Panc1 (cell line): Measurements from ENCODE around the gene SLC9A9. TPM values are rescaled to one million over a fixed set of nuclear protein-coding genes. Genes with fewer than 3 reads are reported as not detected.

Experiments
- ATAC-seq: fragments of 200-7000 bp; cut with Tn5 transposase; 2 replicates; pipeline ENCODE4 v1.9.1; 2020; ENCODE audit warnings: mild to moderate bottlenecking, moderate library complexity
- BruUV-seq: library from RNA; stranded (reverse); fragments of 400-500 nt; replicated peaks from 2 replicates; lab custom pipeline; 2021; lab: Mats Ljungman, UMichigan
- CTCF ChIA-PET: fragments of 300-600 bp; sonication (Branson Sonifier 250); formaldehyde crosslinking; loops from one replicate; lab custom pipeline; 2022; ENCODE audit warnings: antibody characterized with exemption; lab: Charles Lee
- POLR2A ChIA-PET: fragments of 300-600 bp; sonication (Branson Sonifier 250); formaldehyde crosslinking; loops from one replicate; lab custom pipeline; 2022; ENCODE audit warnings: antibody characterized with exemption; lab: Charles Lee
- DNase-seq: peaks from one replicate; pipeline ENCODE4 v3.0.0-alpha.2; 2010; ENCODE audit warnings: low read depth, low spot score
- H3K27ac ChIP-seq: 2 replicates; pipeline ENCODE4 v1.5.1; 2011; ENCODE audit warnings: mild to moderate bottlenecking, low read length, inconsistent platforms
- H3K27me3 ChIP-seq: fragments of 200-500 bp; sonication (Bioruptor generic); 2 replicates; pipeline ENCODE4 v1.6.0; 2014; ENCODE audit warnings: low read length, inconsistent platforms; ENCODE audit not compliant: control insufficient read depth, insufficient read depth
- H3K36me3 ChIP-seq: fragments of 200-500 bp; sonication (Bioruptor generic); 2 replicates; pipeline ENCODE4 v1.5.1; 2014; ENCODE audit warnings: inconsistent platforms, mild to moderate bottlenecking, low read length, moderate library complexity; ENCODE audit not compliant: control insufficient read depth, insufficient read depth
- H3K4me1 ChIP-seq: 2 replicates; pipeline ENCODE4 v1.5.1; 2011; ENCODE audit warnings: inconsistent platforms, mild to moderate bottlenecking, low read length, moderate library complexity; ENCODE audit not compliant: control insufficient read depth, insufficient read depth
- H3K4me3 ChIP-seq, 2 experiments: 2 replicates each; pipeline ENCODE4 v1.5.1; 2011 to 2012; ENCODE audit warnings: low read depth in 2 of 2, low read length in 2 of 2, mild to moderate bottlenecking in 2 of 2, inconsistent platforms in 1 of 2, moderate library complexity in 1 of 2
- H3K9me3 ChIP-seq: fragments of 200-500 bp; sonication (Bioruptor generic); 2 replicates; pipeline ENCODE4 v1.5.1; 2014; ENCODE audit warnings: low read depth, mild to moderate bottlenecking, inconsistent platforms, low read length, moderate library complexity; ENCODE audit not compliant: control insufficient read depth, insufficient read depth
- POLR2AphosphoS5 ChIP-seq: IDR thresholded peaks from 2 replicates; pipeline ENCODE4 v1.6.1; 2012; ENCODE audit warnings: mild to moderate bottlenecking, low read depth, low read length, moderate library complexity
- SIN3A ChIP-seq: IDR thresholded peaks from 2 replicates; pipeline ENCODE4 v1.6.1; 2012; ENCODE audit warnings: low read depth, mild to moderate bottlenecking, low read length, moderate library complexity, borderline replicate concordance; ENCODE audit not compliant: insufficient read depth
- TCF7L2 ChIP-seq: IDR thresholded peaks from 2 replicates; pipeline ENCODE4 v1.6.1; 2011; ENCODE audit warnings: mild to moderate bottlenecking, low read depth, low read length, inconsistent platforms
- in situ Hi-C: cut with HindIII; loops from 2 replicates; pipeline ENCODE4 v1.10.0; 2016; ENCODE audit warnings: low sequenced_read_pairs, low pct_unique_long_range_greater_than_20kb
- intact Hi-C: fragments of 100-400 bp; cut with micrococcal nuclease; formaldehyde crosslinking; loops from one replicate; pipeline ENCODE4 v1.10.0; 2022; ENCODE audit not compliant: unreplicated experiment
- total RNA-seq: library from RNA; stranded (reverse); gene quantifications from one replicate; pipeline ENCODE4 v1.2.1, GENCODE V29; 2021; ENCODE audit not compliant: unreplicated experiment
- TF ChIP-seq, protein P1 (sequence below): fragments of 450-650 bp; IDR thresholded peaks from 2 replicates; pipeline ENCODE4 v1.5.1; 2017; ENCODE audit warnings: mild to moderate bottlenecking
- TF ChIP-seq, protein P2 (sequence below), 2 experiments: IDR thresholded peaks; 2 replicates each; pipeline ENCODE4 v1.6.1; 2011 to 2012; ENCODE audit warnings: low read depth in 2 of 2, control low read depth in 1 of 2, low read length in 1 of 2, mild to moderate bottlenecking in 1 of 2, moderate library complexity in 1 of 2; ENCODE audit not compliant: insufficient read depth in 1 of 2

SLC9A9 gene
- total RNA-seq, 1 experiment from 2014 or later: not detected

DNA sequence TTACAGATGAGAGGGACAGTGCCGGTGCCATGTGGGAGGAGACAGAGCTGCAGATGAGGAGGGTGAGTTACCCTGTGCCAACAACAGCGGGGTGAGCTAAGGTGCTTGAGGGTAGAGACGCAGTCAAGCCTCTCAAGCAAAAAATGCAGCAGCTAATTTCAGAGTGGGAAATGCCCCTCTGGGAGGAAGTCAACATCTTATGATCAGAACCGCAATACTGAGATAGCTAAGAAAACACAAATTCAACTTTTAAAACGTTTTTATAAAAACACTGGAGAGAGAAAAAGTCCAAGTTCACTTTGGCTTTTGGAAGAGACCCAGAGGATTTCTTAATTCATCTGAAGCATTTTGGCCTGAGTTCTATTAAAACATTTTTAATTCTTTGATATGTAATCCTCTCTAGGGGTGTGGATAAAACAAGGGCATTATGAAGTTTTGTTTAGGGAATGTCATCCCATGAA is 319.2 kb downstream of the SLC9A9 start:
- TF ChIP-seq, protein P1, sequence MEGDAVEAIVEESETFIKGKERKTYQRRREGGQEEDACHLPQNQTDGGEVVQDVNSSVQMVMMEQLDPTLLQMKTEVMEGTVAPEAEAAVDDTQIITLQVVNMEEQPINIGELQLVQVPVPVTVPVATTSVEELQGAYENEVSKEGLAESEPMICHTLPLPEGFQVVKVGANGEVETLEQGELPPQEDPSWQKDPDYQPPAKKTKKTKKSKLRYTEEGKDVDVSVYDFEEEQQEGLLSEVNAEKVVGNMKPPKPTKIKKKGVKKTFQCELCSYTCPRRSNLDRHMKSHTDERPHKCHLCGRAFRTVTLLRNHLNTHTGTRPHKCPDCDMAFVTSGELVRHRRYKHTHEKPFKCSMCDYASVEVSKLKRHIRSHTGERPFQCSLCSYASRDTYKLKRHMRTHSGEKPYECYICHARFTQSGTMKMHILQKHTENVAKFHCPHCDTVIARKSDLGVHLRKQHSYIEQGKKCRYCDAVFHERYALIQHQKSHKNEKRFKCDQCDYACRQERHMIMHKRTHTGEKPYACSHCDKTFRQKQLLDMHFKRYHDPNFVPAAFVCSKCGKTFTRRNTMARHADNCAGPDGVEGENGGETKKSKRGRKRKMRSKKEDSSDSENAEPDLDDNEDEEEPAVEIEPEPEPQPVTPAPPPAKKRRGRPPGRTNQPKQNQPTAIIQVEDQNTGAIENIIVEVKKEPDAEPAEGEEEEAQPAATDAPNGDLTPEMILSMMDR: no peak
- TF ChIP-seq TCF7L2 (no peak), SIN3A (no peak), POLR2AphosphoS5 (no peak)
- TF ChIP-seq, protein P2, sequence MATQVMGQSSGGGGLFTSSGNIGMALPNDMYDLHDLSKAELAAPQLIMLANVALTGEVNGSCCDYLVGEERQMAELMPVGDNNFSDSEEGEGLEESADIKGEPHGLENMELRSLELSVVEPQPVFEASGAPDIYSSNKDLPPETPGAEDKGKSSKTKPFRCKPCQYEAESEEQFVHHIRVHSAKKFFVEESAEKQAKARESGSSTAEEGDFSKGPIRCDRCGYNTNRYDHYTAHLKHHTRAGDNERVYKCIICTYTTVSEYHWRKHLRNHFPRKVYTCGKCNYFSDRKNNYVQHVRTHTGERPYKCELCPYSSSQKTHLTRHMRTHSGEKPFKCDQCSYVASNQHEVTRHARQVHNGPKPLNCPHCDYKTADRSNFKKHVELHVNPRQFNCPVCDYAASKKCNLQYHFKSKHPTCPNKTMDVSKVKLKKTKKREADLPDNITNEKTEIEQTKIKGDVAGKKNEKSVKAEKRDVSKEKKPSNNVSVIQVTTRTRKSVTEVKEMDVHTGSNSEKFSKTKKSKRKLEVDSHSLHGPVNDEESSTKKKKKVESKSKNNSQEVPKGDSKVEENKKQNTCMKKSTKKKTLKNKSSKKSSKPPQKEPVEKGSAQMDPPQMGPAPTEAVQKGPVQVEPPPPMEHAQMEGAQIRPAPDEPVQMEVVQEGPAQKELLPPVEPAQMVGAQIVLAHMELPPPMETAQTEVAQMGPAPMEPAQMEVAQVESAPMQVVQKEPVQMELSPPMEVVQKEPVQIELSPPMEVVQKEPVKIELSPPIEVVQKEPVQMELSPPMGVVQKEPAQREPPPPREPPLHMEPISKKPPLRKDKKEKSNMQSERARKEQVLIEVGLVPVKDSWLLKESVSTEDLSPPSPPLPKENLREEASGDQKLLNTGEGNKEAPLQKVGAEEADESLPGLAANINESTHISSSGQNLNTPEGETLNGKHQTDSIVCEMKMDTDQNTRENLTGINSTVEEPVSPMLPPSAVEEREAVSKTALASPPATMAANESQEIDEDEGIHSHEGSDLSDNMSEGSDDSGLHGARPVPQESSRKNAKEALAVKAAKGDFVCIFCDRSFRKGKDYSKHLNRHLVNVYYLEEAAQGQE (IDR thresholded peaks at IDR 0.05; ENCODE audit: insufficient read depth in 1 of 2, low read depth in 2 of 2, low read length in 1 of 2): no peak

DNA sequence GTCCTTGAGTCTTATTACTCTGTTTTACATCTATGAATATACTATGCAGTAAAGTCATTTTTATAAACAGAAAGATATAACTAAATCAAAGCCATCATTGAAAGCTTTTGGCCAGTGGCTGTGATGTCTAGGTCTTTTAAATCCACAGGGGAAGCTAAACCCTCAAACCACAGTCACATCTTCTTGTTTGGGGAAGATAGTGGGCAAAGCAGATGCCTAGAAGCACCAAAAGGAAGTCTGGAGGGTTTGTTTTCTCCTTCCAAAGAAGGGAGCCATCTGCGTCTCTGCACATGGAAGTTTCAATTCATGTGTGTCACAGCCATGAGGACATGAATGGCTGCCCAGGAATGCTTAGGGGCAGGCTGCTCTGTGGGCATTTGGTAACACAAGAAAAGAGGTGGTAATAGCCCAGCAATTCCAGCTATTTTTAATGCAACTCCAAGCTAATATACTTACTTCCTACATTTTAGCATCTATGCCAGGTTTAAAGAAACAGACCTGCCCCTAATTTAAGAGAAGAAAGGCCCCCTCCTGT is 322.2 kb downstream of the SLC9A9 start:
- CTCF ChIA-PET: no interaction called here

More for the DNA sequence above, 319.2 kb downstream of the SLC9A9 start:
- BruUV-seq: no TSS peak
- no peak overlapping the region for H3K27ac ChIP-seq
- DNase-seq (no peak), ATAC-seq (no peak)
- CTCF ChIA-PET: no interaction called here
- H3K4me1 ChIP-seq: no peaks in the 10 kb centered on the region
- intact Hi-C loops: no loop called here
- H3K27me3 ChIP-seq: no peaks in the 10 kb centered on the region
- no peaks in the 10 kb centered on the region for H3K9me3 ChIP-seq
- in situ Hi-C loops: no loop called here
- POLR2A ChIA-PET: no interaction called here
- no peak overlapping the region for H3K4me3 ChIP-seq
- H3K36me3 ChIP-seq: no peaks in the 10 kb centered on the region

More for the DNA sequence above, 322.2 kb downstream of the SLC9A9 start:
- no TSS peak for BruUV-seq
- Histone ChIP-seq H3K4me3 (no peak overlapping the region), H3K27me3 (no peaks in the 10 kb centered on the region), H3K4me1 (no peaks in the 10 kb centered on the region), H3K27ac (no peak overlapping the region), H3K9me3 (no peaks in the 10 kb centered on the region), H3K36me3 (no peaks in the 10 kb centered on the region)
- POLR2A ChIA-PET: no interaction called here
- no peak for TF ChIP-seq POLR2AphosphoS5
- no peak for TF ChIP-seq TCF7L2
- TF ChIP-seq, protein P1: no peak
- TF ChIP-seq SIN3A: no peak
- TF ChIP-seq, protein P2 (IDR thresholded peaks at IDR 0.05; ENCODE audit: insufficient read depth in 1 of 2, low read depth in 2 of 2, low read length in 1 of 2): no peak
- DNase-seq (no peak), ATAC-seq (no peak)
- in situ Hi-C loops (no loop called here), intact Hi-C loops (no loop called here)
